SK-N-SH treated with all-trans-retinoic acid at 6 μM for 48 hours (cell line): ENCODE results near the gene MS4A4A.

Source experiments
- ESRRG ChIP-seq: fragments of 250-450 bp; sonication (Bioruptor Pico); IDR thresholded peaks from 2 replicates; pipeline ENCODE4 v1.6.1; 2021; ENCODE audit warnings: mild to moderate bottlenecking
- GLIS3 ChIP-seq: fragments of 250-450 bp; sonication (Bioruptor Pico); IDR thresholded peaks from 2 replicates; pipeline ENCODE4 v1.5.0; 2020; ENCODE audit warnings: mild to moderate bottlenecking, moderate library complexity
- OSR1 ChIP-seq: fragments of 250-450 bp; sonication (Bioruptor Pico); IDR thresholded peaks from 2 replicates; pipeline ENCODE4 v1.8.0; 2022; ENCODE audit warnings: moderate library complexity, mild to moderate bottlenecking, inconsistent platforms
- POU6F1 ChIP-seq: fragments of 250-450 bp; sonication (Bioruptor Pico); IDR thresholded peaks from 2 replicates; pipeline ENCODE4 v1.8.0; 2021; ENCODE audit warnings: low read depth, mild to moderate bottlenecking, moderate library complexity, borderline replicate concordance
- RARB ChIP-seq: fragments of 250-450 bp; sonication (Bioruptor Pico); IDR thresholded peaks from 2 replicates; pipeline ENCODE4 v1.8.0; 2021; ENCODE audit warnings: mild to moderate bottlenecking, moderate library complexity
- SNAI2 ChIP-seq: fragments of 250-450 bp; sonication (Bioruptor Pico); IDR thresholded peaks from 2 replicates; pipeline ENCODE4 v1.5.0; 2020; ENCODE audit warnings: mild to moderate bottlenecking, moderate library complexity
- TOX ChIP-seq: fragments of 250-450 bp; sonication (Bioruptor Pico); IDR thresholded peaks from 2 replicates; pipeline ENCODE4 v1.8.0; 2021; ENCODE audit warnings: mild to moderate bottlenecking, moderate library complexity, borderline replicate concordance
- ZFP3 ChIP-seq: fragments of 250-450 bp; sonication (Bioruptor Pico); IDR thresholded peaks from 2 replicates; pipeline ENCODE4 v1.5.0; 2020; ENCODE audit warnings: mild to moderate bottlenecking, moderate library complexity
- TF ChIP-seq, protein P1 (sequence below): fragments of 250-450 bp; sonication (Bioruptor Pico); IDR thresholded peaks from 2 replicates; pipeline ENCODE4 v1.8.0; 2020; ENCODE audit warnings: mild to moderate bottlenecking, moderate library complexity, borderline replicate concordance
- TF ChIP-seq, protein P2 (sequence below): fragments of 250-450 bp; sonication (Bioruptor Pico); IDR thresholded peaks from 2 replicates; pipeline ENCODE4 v1.5.0; 2020; ENCODE audit warnings: mild to moderate bottlenecking, moderate library complexity

GRCh38 chr11:60274416-60274815 is 6.0 kb upstream of the MS4A4A start:
- TF ChIP-seq SNAI2 (CRISPR knock-in tag) (no peak), ESRRG (CRISPR knock-in tag) (no peak), RARB (no peak), OSR1 (CRISPR knock-in tag) (no peak), TOX (CRISPR knock-in tag) (no peak), POU6F1 (CRISPR knock-in tag) (no peak), ZFP3 (no peak), GLIS3 (CRISPR knock-in tag) (no peak)
- TF ChIP-seq, protein P1, sequence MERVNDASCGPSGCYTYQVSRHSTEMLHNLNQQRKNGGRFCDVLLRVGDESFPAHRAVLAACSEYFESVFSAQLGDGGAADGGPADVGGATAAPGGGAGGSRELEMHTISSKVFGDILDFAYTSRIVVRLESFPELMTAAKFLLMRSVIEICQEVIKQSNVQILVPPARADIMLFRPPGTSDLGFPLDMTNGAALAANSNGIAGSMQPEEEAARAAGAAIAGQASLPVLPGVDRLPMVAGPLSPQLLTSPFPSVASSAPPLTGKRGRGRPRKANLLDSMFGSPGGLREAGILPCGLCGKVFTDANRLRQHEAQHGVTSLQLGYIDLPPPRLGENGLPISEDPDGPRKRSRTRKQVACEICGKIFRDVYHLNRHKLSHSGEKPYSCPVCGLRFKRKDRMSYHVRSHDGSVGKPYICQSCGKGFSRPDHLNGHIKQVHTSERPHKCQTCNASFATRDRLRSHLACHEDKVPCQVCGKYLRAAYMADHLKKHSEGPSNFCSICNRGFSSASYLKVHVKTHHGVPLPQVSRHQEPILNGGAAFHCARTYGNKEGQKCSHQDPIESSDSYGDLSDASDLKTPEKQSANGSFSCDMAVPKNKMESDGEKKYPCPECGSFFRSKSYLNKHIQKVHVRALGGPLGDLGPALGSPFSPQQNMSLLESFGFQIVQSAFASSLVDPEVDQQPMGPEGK = no peak
- TF ChIP-seq, protein P2, sequence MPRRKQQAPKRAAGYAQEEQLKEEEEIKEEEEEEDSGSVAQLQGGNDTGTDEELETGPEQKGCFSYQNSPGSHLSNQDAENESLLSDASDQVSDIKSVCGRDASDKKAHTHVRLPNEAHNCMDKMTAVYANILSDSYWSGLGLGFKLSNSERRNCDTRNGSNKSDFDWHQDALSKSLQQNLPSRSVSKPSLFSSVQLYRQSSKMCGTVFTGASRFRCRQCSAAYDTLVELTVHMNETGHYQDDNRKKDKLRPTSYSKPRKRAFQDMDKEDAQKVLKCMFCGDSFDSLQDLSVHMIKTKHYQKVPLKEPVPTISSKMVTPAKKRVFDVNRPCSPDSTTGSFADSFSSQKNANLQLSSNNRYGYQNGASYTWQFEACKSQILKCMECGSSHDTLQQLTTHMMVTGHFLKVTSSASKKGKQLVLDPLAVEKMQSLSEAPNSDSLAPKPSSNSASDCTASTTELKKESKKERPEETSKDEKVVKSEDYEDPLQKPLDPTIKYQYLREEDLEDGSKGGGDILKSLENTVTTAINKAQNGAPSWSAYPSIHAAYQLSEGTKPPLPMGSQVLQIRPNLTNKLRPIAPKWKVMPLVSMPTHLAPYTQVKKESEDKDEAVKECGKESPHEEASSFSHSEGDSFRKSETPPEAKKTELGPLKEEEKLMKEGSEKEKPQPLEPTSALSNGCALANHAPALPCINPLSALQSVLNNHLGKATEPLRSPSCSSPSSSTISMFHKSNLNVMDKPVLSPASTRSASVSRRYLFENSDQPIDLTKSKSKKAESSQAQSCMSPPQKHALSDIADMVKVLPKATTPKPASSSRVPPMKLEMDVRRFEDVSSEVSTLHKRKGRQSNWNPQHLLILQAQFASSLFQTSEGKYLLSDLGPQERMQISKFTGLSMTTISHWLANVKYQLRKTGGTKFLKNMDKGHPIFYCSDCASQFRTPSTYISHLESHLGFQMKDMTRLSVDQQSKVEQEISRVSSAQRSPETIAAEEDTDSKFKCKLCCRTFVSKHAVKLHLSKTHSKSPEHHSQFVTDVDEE (CRISPR knock-in tag) = no peak
